Measurements from ENCODE around the gene NAT8. TPM values are rescaled to one million over a fixed set of nuclear protein-coding genes. Genes with fewer than 3 reads are reported as not detected.

Gene NAT8
- total RNA-seq, 1 donor from 2014 or later, result not detected

Other genes with a start within 250 kb of the NAT8 start
- gene TPRKB, start 94.9 kb upstream of the NAT8 start, total RNA-seq, result 31.9 and 36.0 TPM in 2 replicates
- 35.2 and 40.1 TPM in 2 replicates for gene DUSP11, start 137.7 kb upstream of the NAT8 start, total RNA-seq
- gene C2orf78, start 141.8 kb upstream of the NAT8 start, total RNA-seq, result not detected in 2 replicates
- 54.3 and 63.4 TPM in 2 replicates for gene STAMBP, start 186.5 kb upstream of the NAT8 start, total RNA-seq